CD4-positive, alpha-beta memory T cell (primary cell): ENCODE data around the gene SYMPK. TPM values are rescaled to one million over a fixed set of nuclear protein-coding genes. Genes with fewer than 3 reads are reported as not detected.

Experiments used
- CTCF ChIA-PET: fragments of 350-600 bp; sonication (Branson Sonifier 250); formaldehyde crosslinking; loops from one replicate; lab custom pipeline; 2021; ENCODE audit warnings: inconsistent platforms; ENCODE audit not compliant: partially characterized antibody; lab: Charles Lee
- POLR2A ChIA-PET: fragments of 350-600 bp; sonication (Branson Sonifier 250); formaldehyde crosslinking; loops from one replicate; lab custom pipeline; 2021; ENCODE audit not compliant: partially characterized antibody; lab: Charles Lee
- DNase-seq, 5 donors: peaks; one replicate each; pipeline versions ENCODE4 v3.0.0 to v3.0.0-alpha.2; 2020 to 2022; ENCODE audit warnings: mixed read lengths in 1 of 5
- H3K27ac ChIP-seq: one replicate; pipeline ENCODE4 v1.7.0; 2013; ENCODE audit warnings: low read depth, low read length
- H3K27me3 ChIP-seq: 2 replicates; pipeline ENCODE4 v1.7.0; 2013; ENCODE audit warnings: mild to moderate bottlenecking, low read length, moderate library complexity; ENCODE audit not compliant: insufficient read depth
- H3K36me3 ChIP-seq: 2 replicates; pipeline ENCODE4 v1.7.0; 2013; ENCODE audit warnings: mild to moderate bottlenecking, low read length, moderate library complexity; ENCODE audit not compliant: insufficient read depth
- H3K4me1 ChIP-seq: 2 replicates; pipeline ENCODE4 v1.7.0; 2013; ENCODE audit warnings: mild to moderate bottlenecking, low read length, moderate library complexity; ENCODE audit not compliant: insufficient read depth
- H3K4me3 ChIP-seq, 2 donors: one replicate each; pipeline ENCODE4 v1.7.0; 2013; ENCODE audit warnings: low read length in 2 of 2, mild to moderate bottlenecking in 1 of 2
- H3K9me3 ChIP-seq, 2 donors: one replicate each; pipeline ENCODE4 v1.7.0; 2013; ENCODE audit warnings: low read length in 2 of 2, control low read depth in 1 of 2; ENCODE audit not compliant: control insufficient read depth in 1 of 2
- H3K27ac Mint-ChIP-seq, 7 donors: one replicate each; pipeline ENCODE4 v1.8.0; 2020 to 2021; ENCODE audit warnings: mixed read lengths in 7 of 7, mild to moderate bottlenecking in 6 of 7, inconsistent platforms in 3 of 7, moderate library complexity in 3 of 7
- H3K27me3 Mint-ChIP-seq, 2 donors: one replicate each; pipeline ENCODE4 v1.8.0; 2020 to 2021; ENCODE audit warnings: mixed read lengths in 2 of 2
- H3K36me3 Mint-ChIP-seq, 2 donors: one replicate each; pipeline ENCODE4 v1.8.0; 2020 to 2021; ENCODE audit warnings: mixed read lengths in 2 of 2, inconsistent platforms in 1 of 2, mild to moderate bottlenecking in 1 of 2
- H3K4me1 Mint-ChIP-seq, 4 donors: one replicate each; pipeline ENCODE4 v1.8.0; 2020 to 2021; ENCODE audit warnings: mixed read lengths in 4 of 4, mild to moderate bottlenecking in 1 of 4
- H3K4me3 Mint-ChIP-seq, 8 donors: one replicate each; pipeline ENCODE4 v1.8.0; 2020 to 2021; ENCODE audit warnings: mixed read lengths in 8 of 8, mild to moderate bottlenecking in 7 of 8, moderate library complexity in 6 of 8, inconsistent platforms in 3 of 8
- H3K9me3 Mint-ChIP-seq, 8 donors: one replicate each; pipeline ENCODE4 v1.8.0; 2020 to 2021; ENCODE audit warnings: mixed read lengths in 8 of 8, mild to moderate bottlenecking in 5 of 8, inconsistent platforms in 3 of 8, moderate library complexity in 1 of 8
- intact Hi-C: fragments of 100-400 bp; cut with micrococcal nuclease; formaldehyde crosslinking; loops from one replicate; pipeline ENCODE4 v1.15.1; 2023
- polyA plus RNA-seq, 2 donors: library from polyadenylated mRNA; unstranded; fragments of 300-500 nt; fragmentation: Illumina TruSeq; gene quantifications; one replicate each; pipeline ENCODE4 v1.2.3, GENCODE V29; 2021
- total RNA-seq, 2 experiments: library from RNA; stranded (reverse); gene quantifications; one replicate each; pipeline ENCODE4 v1.2.3, GENCODE V29; 2021

The SYMPK gene
- total and polyA plus RNA-seq, 4 experiments from 2014 or later: 6.0 to 98.2 (median 55.7) TPM

GRCh38 chr19:45767881-45768654, 94.9 kb downstream of the SYMPK start:
- H3K4me3 ChIP-seq: peak overlapping the region in 1 of 2 donors; percentile 71
- POLR2A ChIA-PET: interaction anchor here (0.6 to 6.9 kb wide), 9 partner anchors 11 to 1412 kb away, joined by 3 to 84 read pairs (median 21); partner anchors contain the start of genes DMWD, FBXO46, QPCTL and SNRPD2
- intact Hi-C loops: loop anchor here (2.0 to 5.0 kb wide), 2 partner anchors 51 to 125 kb away; no protein-coding TSS in a partner anchor

GRCh38 chr19:45767410-45767880, 95.5 kb downstream of the SYMPK start:
- DNase-seq: no peak
- Mint-ChIP-seq H3K36me3 (peaks cover 0 to 4% of the 10 kb centered on the region in 2 donors), H3K27me3 (peaks cover 1 to 14% of the 10 kb centered on the region in 2 donors), H3K9me3 (peaks cover 0 to 3% (median 0%) of the 10 kb centered on the region in 8 donors), H3K27ac (no peak overlapping the region), H3K4me3 (peak overlapping the region in 5 of 8 donors; percentile 34 to 61 (median 52)), H3K4me1 (peaks cover 1 to 30% (median 5%) of the 10 kb centered on the region in 4 donors)
- CTCF ChIA-PET: interaction anchor here (1.3 to 5.3 kb wide), 2 partner anchors 12 to 31 kb away, joined by 4 to 238 read pairs; partner anchors contain the start of gene DMWD
- Histone ChIP-seq H3K27me3 (no peaks in the 10 kb centered on the region), H3K9me3 (no peaks in the 10 kb centered on the region), H3K36me3 (no peaks in the 10 kb centered on the region), H3K27ac (no peak overlapping the region), H3K4me3 (no peak overlapping the region), H3K4me1 (peaks cover 22% of the 10 kb centered on the region)
- POLR2A ChIA-PET: interaction anchor here (1.7 to 6.9 kb wide), 3 partner anchors 32 to 75 kb away, joined by 9 to 84 read pairs (median 23); partner anchors contain the start of genes QPCTL and SNRPD2
- intact Hi-C loops: loop anchor here (5.0 kb wide), 1 partner anchor 50 kb away; no protein-coding TSS in a partner anchor

More at GRCh38 chr19:45767881-45768654, 94.9 kb downstream of the SYMPK start:
- Histone ChIP-seq H3K36me3 (no peaks in the 10 kb centered on the region), H3K27me3 (no peaks in the 10 kb centered on the region), H3K4me1 (peaks cover 22% of the 10 kb centered on the region), H3K9me3 (no peaks in the 10 kb centered on the region), H3K27ac (no peak overlapping the region)
- peak in 1 of 5 donors; percentile 36 for DNase-seq
- CTCF ChIA-PET: interaction anchor here (1.3 to 5.3 kb wide), 4 partner anchors 11 to 227 kb away, joined by 3 to 238 read pairs (median 6); partner anchors contain the start of genes CCDC61, DMWD and FBXO46
- peak overlapping the region; percentile 57 to 79 (median 70) for H3K4me3 Mint-ChIP-seq
- H3K9me3 Mint-ChIP-seq: peaks cover 0 to 3% (median 0%) of the 10 kb centered on the region in 8 donors
- H3K27ac Mint-ChIP-seq: no peak overlapping the region
- peaks cover 1 to 30% (median 5%) of the 10 kb centered on the region in 4 donors for H3K4me1 Mint-ChIP-seq
- H3K27me3 Mint-ChIP-seq: peaks cover 1 to 14% of the 10 kb centered on the region in 2 donors
- peaks cover 0 to 4% of the 10 kb centered on the region in 2 donors for H3K36me3 Mint-ChIP-seq

- no peak for DNase-seq
- H3K27ac Mint-ChIP-seq: no peak overlapping the region
- H3K9me3 Mint-ChIP-seq: peaks cover 0 to 3% (median 0%) of the 10 kb centered on the region in 8 donors
- H3K36me3 Mint-ChIP-seq: peaks cover 0 to 2% of the 10 kb centered on the region in 2 donors
- Histone ChIP-seq H3K36me3 (no peaks in the 10 kb centered on the region), H3K27me3 (no peaks in the 10 kb centered on the region), H3K27ac (no peak overlapping the region), H3K9me3 (no peaks in the 10 kb centered on the region), H3K4me3 (no peak overlapping the region), H3K4me1 (peaks cover 22% of the 10 kb centered on the region)
- POLR2A ChIA-PET: interaction anchor here (6.9 kb wide), 1 partner anchor 33 kb away, joined by 84 read pairs; no protein-coding TSS in a partner anchor
- peaks cover 1 to 13% of the 10 kb centered on the region in 2 donors for H3K27me3 Mint-ChIP-seq
- CTCF ChIA-PET: interaction anchor here (1.3 to 5.3 kb wide), 2 partner anchors 12 to 31 kb away, joined by 4 to 238 read pairs; partner anchors contain the start of gene DMWD
- intact Hi-C loops: loop anchor here (5.0 kb wide), 1 partner anchor 50 kb away; no protein-coding TSS in a partner anchor
- peaks cover 1 to 26% (median 4%) of the 10 kb centered on the region in 4 donors for H3K4me1 Mint-ChIP-seq
- peak overlapping the region in 4 of 8 donors; percentile 51 to 59 (median 56) for H3K4me3 Mint-ChIP-seq
Observed at GRCh38 chr19:45766869-45767346, 96.0 kb downstream of the SYMPK start.

GRCh38 chr19:45766296-45766868, 96.6 kb downstream of the SYMPK start:
- intact Hi-C loops: loop anchor here (5.0 kb wide), 1 partner anchor 49 kb away; no protein-coding TSS in a partner anchor
- Mint-ChIP-seq H3K27ac (no peak overlapping the region), H3K27me3 (peaks cover 1 to 13% of the 10 kb centered on the region in 2 donors), H3K4me1 (peaks cover 1 to 26% (median 4%) of the 10 kb centered on the region in 4 donors), H3K36me3 (peaks cover 0 to 2% of the 10 kb centered on the region in 2 donors), H3K9me3 (peaks cover 0 to 3% (median 0%) of the 10 kb centered on the region in 8 donors), H3K4me3 (no peak overlapping the region)
- DNase-seq: no peak
- Histone ChIP-seq H3K4me3 (no peak overlapping the region), H3K4me1 (peaks cover 22% of the 10 kb centered on the region), H3K36me3 (no peaks in the 10 kb centered on the region), H3K9me3 (no peaks in the 10 kb centered on the region), H3K27me3 (no peaks in the 10 kb centered on the region), H3K27ac (no peak overlapping the region)
- POLR2A ChIA-PET: no interaction called here
- CTCF ChIA-PET: interaction anchor here (5.3 kb wide), 1 partner anchor 32 kb away, joined by 238 read pairs; the partner anchor contains the start of gene DMWD

- H3K27me3 ChIP-seq: no peaks in the 10 kb centered on the region
- Mint-ChIP-seq H3K9me3 (no peaks in the 10 kb centered on the region), H3K36me3 (peaks cover 0 to 2% of the 10 kb centered on the region in 2 donors), H3K4me1 (peaks cover 1 to 21% (median 4%) of the 10 kb centered on the region in 4 donors), H3K4me3 (no peak overlapping the region), H3K27ac (no peak overlapping the region), H3K27me3 (peaks cover 1 to 13% of the 10 kb centered on the region in 2 donors)
- intact Hi-C loops: loop anchor here (5.0 kb wide), 1 partner anchor 48 kb away; no protein-coding TSS in a partner anchor
- H3K4me3 ChIP-seq: no peak overlapping the region
- peaks cover 18% of the 10 kb centered on the region for H3K4me1 ChIP-seq
- ChIA-PET CTCF (interaction anchor here (5.3 kb wide), 1 partner anchor 32 kb away, joined by 238 read pairs; the partner anchor contains the start of gene DMWD), POLR2A (no interaction called here)
- H3K27ac ChIP-seq: no peak overlapping the region
- DNase-seq: no peak
- no peaks in the 10 kb centered on the region for H3K36me3 ChIP-seq
- no peaks in the 10 kb centered on the region for H3K9me3 ChIP-seq
Observed at GRCh38 chr19:45765702-45766295, 97.1 kb downstream of the SYMPK start.
